ENCODE data around the gene ARHGEF28. TPM values are rescaled to one million over a fixed set of nuclear protein-coding genes. Genes with fewer than 3 reads are reported as not detected.

The ARHGEF28 gene
- total RNA-seq, 1 donor from 2014 or later, result 0.11 TPM

DNA sequence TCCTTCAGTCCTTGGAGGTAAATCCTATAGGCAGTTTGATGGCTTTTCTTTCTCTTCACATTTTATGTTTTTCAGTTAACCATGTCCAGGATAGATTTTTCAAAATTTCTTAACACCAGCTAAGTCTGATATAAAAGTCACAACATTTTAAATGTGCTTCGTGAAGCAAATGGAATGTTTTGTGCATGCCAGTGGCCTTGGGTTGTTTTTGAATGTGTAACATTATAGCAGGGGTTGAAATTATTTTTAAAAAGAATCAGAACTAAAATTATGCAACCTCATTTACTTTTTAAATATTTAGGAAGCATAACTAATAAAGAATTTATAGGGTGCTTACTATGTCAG, 201.1 kb downstream of the ARHGEF28 start:
- H3K4me2 ChIP-seq, result no peak overlapping the region
- TF ChIP-seq CTCF (IDR thresholded peaks at IDR 0.05) (no peak), EZH2 (IDR thresholded peaks at IDR 0.05) (no peak), EZH2phosphoT487 (IDR thresholded peaks at IDR 0.05) (no peak)

DNA sequence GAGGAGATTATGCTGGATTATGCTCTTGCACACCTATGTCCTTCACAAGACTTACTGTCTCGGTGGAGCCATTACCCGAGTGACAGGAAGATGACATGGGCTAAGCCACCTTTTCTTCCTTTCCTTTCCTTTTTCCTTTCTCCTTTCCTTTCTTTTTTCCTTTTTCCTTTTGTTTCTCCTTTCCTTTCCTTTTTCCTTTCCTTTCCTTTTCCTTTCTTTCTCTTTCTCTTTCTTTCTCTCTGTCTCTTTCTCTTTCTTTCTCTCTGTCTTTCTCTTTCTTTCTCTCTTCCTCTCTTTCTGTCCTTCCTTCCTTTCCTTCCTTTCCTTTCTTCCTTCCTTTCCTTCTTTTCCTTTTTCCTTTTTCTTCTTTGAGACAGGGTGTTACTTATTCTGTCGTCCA, 202.5 kb downstream of the ARHGEF28 start:
- H3K4me1 ChIP-seq, result no peaks in the 10 kb centered on the region
- no peak overlapping the region for H3K4me3 ChIP-seq
- H3K36me3 ChIP-seq, result no peaks in the 10 kb centered on the region
- H3K27me3 Mint-ChIP-seq (ENCODE audit: insufficient read depth, low read depth), result no peaks in the 10 kb centered on the region
- H3K79me2 ChIP-seq (ENCODE audit: low read depth), result no peaks in the 10 kb centered on the region
- peaks cover 3% of the 10 kb centered on the region for H3K4me1 Mint-ChIP-seq
- no peak overlapping the region for H3K27ac Mint-ChIP-seq
- H3K27me3 ChIP-seq, result no peaks in the 10 kb centered on the region
- H2AFZ ChIP-seq (replicated peaks), result no peak overlapping the region
- H3K9ac ChIP-seq, result no peak overlapping the region
- H3K27ac ChIP-seq, result no peak overlapping the region
- H4K20me1 ChIP-seq (ENCODE audit: low read depth), result no peaks in the 10 kb centered on the region
- no peak overlapping the region for H3K4me3 Mint-ChIP-seq
- TF ChIP-seq EZH2phosphoT487 (IDR thresholded peaks at IDR 0.05), result no peak
- no peak for TF ChIP-seq CTCF (IDR thresholded peaks at IDR 0.05)
- no peak for TF ChIP-seq EZH2 (IDR thresholded peaks at IDR 0.05)
- no peaks in the 10 kb centered on the region for H3K9me3 Mint-ChIP-seq
- no peak for DNase-seq (ENCODE audit: low spot score)
- H3F3A ChIP-seq (ENCODE audit: low read depth), result no peaks in the 10 kb centered on the region
- H3K9me3 ChIP-seq (ENCODE audit: low read depth), result no peaks in the 10 kb centered on the region
- no peaks in the 10 kb centered on the region for H3K36me3 Mint-ChIP-seq
- no peak overlapping the region for H3K4me2 ChIP-seq

More for the DNA sequence above, 201.1 kb downstream of the ARHGEF28 start:
- Histone ChIP-seq H4K20me1 (ENCODE audit: low read depth) (no peaks in the 10 kb centered on the region), H3K4me3 (no peak overlapping the region), H3K27ac (no peak overlapping the region), H3K9me3 (ENCODE audit: low read depth) (no peaks in the 10 kb centered on the region), H2AFZ (replicated peaks) (no peak overlapping the region), H3K9ac (no peak overlapping the region), H3K27me3 (no peaks in the 10 kb centered on the region), H3K36me3 (no peaks in the 10 kb centered on the region), H3K4me1 (no peaks in the 10 kb centered on the region), H3F3A (ENCODE audit: low read depth) (no peaks in the 10 kb centered on the region), H3K79me2 (ENCODE audit: low read depth) (no peaks in the 10 kb centered on the region)
- Mint-ChIP-seq H3K27me3 (ENCODE audit: insufficient read depth, low read depth) (no peaks in the 10 kb centered on the region), H3K9me3 (no peaks in the 10 kb centered on the region), H3K27ac (no peak overlapping the region), H3K4me3 (no peak overlapping the region), H3K36me3 (no peaks in the 10 kb centered on the region), H3K4me1 (peaks cover 3% of the 10 kb centered on the region)
- no peak for DNase-seq (ENCODE audit: low spot score)

DNA sequence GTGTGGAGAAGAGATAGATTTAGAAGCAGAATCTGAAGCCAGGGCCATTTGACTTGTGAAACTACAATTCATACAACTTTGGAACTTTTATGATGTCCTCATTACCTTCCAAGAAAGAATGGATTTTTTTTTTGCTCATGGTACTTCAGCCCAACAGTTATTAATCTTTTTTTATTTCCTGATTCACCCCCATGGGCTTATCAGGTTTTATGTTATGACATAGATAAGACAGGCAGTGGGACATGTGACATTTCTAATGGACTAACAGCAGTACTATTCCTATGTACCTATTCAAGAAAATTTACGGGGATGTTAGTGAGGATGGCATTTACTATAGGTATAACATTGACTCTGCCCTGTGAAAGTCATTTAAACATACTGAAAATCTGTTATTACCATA, 204.7 kb downstream of the ARHGEF28 start:
- Mint-ChIP-seq H3K9me3 (no peaks in the 10 kb centered on the region), H3K4me1 (no peaks in the 10 kb centered on the region), H3K4me3 (no peak overlapping the region), H3K27ac (no peak overlapping the region), H3K27me3 (ENCODE audit: insufficient read depth, low read depth) (no peaks in the 10 kb centered on the region), H3K36me3 (no peaks in the 10 kb centered on the region)
- Histone ChIP-seq H3K27me3 (no peaks in the 10 kb centered on the region), H4K20me1 (ENCODE audit: low read depth) (no peaks in the 10 kb centered on the region), H3K9ac (no peak overlapping the region), H3K4me1 (no peaks in the 10 kb centered on the region), H3K9me3 (ENCODE audit: low read depth) (no peaks in the 10 kb centered on the region), H3K4me3 (no peak overlapping the region), H2AFZ (replicated peaks) (no peak overlapping the region), H3K79me2 (ENCODE audit: low read depth) (no peaks in the 10 kb centered on the region), H3K4me2 (no peak overlapping the region), H3K27ac (no peak overlapping the region), H3K36me3 (no peaks in the 10 kb centered on the region), H3F3A (ENCODE audit: low read depth) (no peaks in the 10 kb centered on the region)
- no peak for DNase-seq (ENCODE audit: low spot score)
- TF ChIP-seq EZH2phosphoT487 (IDR thresholded peaks at IDR 0.05) (no peak), CTCF (IDR thresholded peaks at IDR 0.05) (no peak), EZH2 (IDR thresholded peaks at IDR 0.05) (no peak)

DNA sequence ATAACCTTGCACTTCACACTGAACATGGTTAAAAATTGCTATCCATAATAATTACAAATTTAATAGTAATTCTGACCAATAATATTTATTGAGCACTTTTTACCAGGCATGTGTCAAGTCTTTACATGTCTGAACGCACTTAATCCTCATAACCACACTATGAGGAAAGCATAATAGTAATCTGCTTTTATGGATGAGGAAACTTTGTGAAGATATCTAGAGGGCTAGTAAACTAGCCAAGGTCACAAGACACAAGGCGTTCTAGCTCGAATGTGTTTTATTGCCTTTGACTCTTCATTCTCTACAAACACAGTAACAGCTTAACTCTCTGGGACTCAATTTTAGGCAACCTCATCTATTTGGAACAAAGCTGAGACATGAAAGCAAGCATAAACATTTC, 205.1 kb downstream of the ARHGEF28 start:
- Mint-ChIP-seq H3K4me1 (no peaks in the 10 kb centered on the region), H3K9me3 (no peaks in the 10 kb centered on the region), H3K27ac (no peak overlapping the region), H3K4me3 (no peak overlapping the region), H3K36me3 (no peaks in the 10 kb centered on the region), H3K27me3 (ENCODE audit: insufficient read depth, low read depth) (no peaks in the 10 kb centered on the region)
- no peak for DNase-seq (ENCODE audit: low spot score)
- H3K27me3 ChIP-seq, result no peaks in the 10 kb centered on the region
- no peaks in the 10 kb centered on the region for H3K79me2 ChIP-seq (ENCODE audit: low read depth)
- no peaks in the 10 kb centered on the region for H3F3A ChIP-seq (ENCODE audit: low read depth)
- no peak overlapping the region for H3K4me2 ChIP-seq
- no peaks in the 10 kb centered on the region for H3K9me3 ChIP-seq (ENCODE audit: low read depth)
- no peak overlapping the region for H3K9ac ChIP-seq
- H4K20me1 ChIP-seq (ENCODE audit: low read depth), result no peaks in the 10 kb centered on the region
- H3K36me3 ChIP-seq, result no peaks in the 10 kb centered on the region
- no peak overlapping the region for H3K4me3 ChIP-seq
- H3K4me1 ChIP-seq, result no peaks in the 10 kb centered on the region
- H2AFZ ChIP-seq (replicated peaks), result no peak overlapping the region
- TF ChIP-seq EZH2phosphoT487 (IDR thresholded peaks at IDR 0.05), result no peak
- no peak for TF ChIP-seq EZH2 (IDR thresholded peaks at IDR 0.05)
- TF ChIP-seq CTCF (IDR thresholded peaks at IDR 0.05), result no peak
- H3K27ac ChIP-seq, result no peak overlapping the region
